Ovary (tissue), 9 donors: ENCODE data around the gene ABCA2. TPM values are rescaled to one million over a fixed set of nuclear protein-coding genes. Genes with fewer than 3 reads are reported as not detected.

Experiments used
- DNase-seq, 5 donors: peaks; one replicate each; pipeline ENCODE4 v3.0.0-alpha.2; 2019 to 2020
- H3K27ac ChIP-seq, 2 donors: fragments of 200-600 bp; one replicate each; pipeline versions ENCODE4 v1.5.1 to v1.8.0; 2019 to 2022
- H3K27me3 ChIP-seq: fragments of 200-600 bp; one replicate; pipeline ENCODE4 v1.8.0; 2022
- H3K36me3 ChIP-seq: fragments of 200-600 bp; sonication (generic); one replicate; pipeline ENCODE4 v1.5.1; 2019
- H3K4me1 ChIP-seq: one replicate; pipeline ENCODE4 v1.8.1; 2013; ENCODE audit warnings: mild to moderate bottlenecking, moderate library complexity; ENCODE audit not compliant: insufficient read depth
- H3K4me3 ChIP-seq: fragments of 200-600 bp; sonication (generic); one replicate; pipeline ENCODE4 v1.5.1; 2017
- H3K9me3 ChIP-seq, 2 donors: fragments of 200-600 bp in 1 of 2; sonication (generic) in 1 of 2; one replicate each; pipeline versions ENCODE4 v1.5.1 to v1.8.1; 2013 to 2019; ENCODE audit warnings: mild to moderate bottlenecking in 1 of 2, moderate library complexity in 1 of 2
- EP300 ChIP-seq: sonication (generic); formaldehyde crosslinking; IDR thresholded peaks from one replicate; pipeline ENCODE4 v1.6.1; 2017; ENCODE audit warnings: antibody characterized with exemption
- POLR2A ChIP-seq: fragments of 450-650 bp; IDR thresholded peaks from one replicate; pipeline ENCODE4 v1.6.1; 2017; ENCODE audit warnings: antibody characterized with exemption, mild to moderate bottlenecking, moderate library complexity
- WGBS, 3 donors: extraction: QIAGEN DNeasy Blood & Tissue Kit in 1 of 3; methylation state at CpG; one replicate each; pipeline versions ENCODE4 v1.1.5 to v1.1.7; 2013 to 2017; 5-methylcytosine and 5-hydroxymethylcytosine counted together
- intact Hi-C, 4 donors: fragments of 100-400 bp; cut with DNase I; formaldehyde crosslinking; loops; one replicate each; pipeline versions ENCODE4 v1.11.0 to v1.15.1; 2022 to 2023
- polyA plus RNA-seq, 2 donors: library from polyadenylated mRNA; stranded (reverse); fragments of 200-250 nt in 1 of 2; fragments of 350-450 nt in 1 of 2; fragmentation: Illumina TruSeq in 1 of 2; extraction: RNeasy Lipid Tissue Mini Kit (QIAGEN cat#74804) in 1 of 2; gene quantifications; one replicate each; pipeline ENCODE4 v1.2.3, GENCODE V29; 2013 to 2014
- total RNA-seq, 7 donors: library from RNA; depleted of rRNA in 2 of 7; stranded (reverse); fragments of >200 nt in 2 of 7; fragmentation: NEBNext Ultra II Directional in 3 of 7; extraction: Animal tissue kit (Norgen Biotek cat#: 25700) in 3 of 7; gene quantifications; one replicate each; pipeline versions ENCODE4 v1.1.0 to v1.2.4, GENCODE V29; 2016 to 2023
- TF ChIP-seq, protein P1 (sequence below), 3 donors: fragments of 450-650 bp in 2 of 3; fragments of 200-600 bp in 1 of 3; IDR thresholded peaks; one replicate each; pipeline versions ENCODE4 v1.5.1 to v1.8.0; 2016 to 2022; ENCODE audit warnings: antibody characterized with exemption in 3 of 3, mild to moderate bottlenecking in 1 of 3
- donor health status: DM: no; HTN: no; CAD: no; lungs with moderate emphysema.
- donor health status: DM: no; HTN: no; CAD: no.
- donor health status: Bipolar disorder and iron deficiency.
- donor health status: DM: yes; HTN: yes; CAD: no.
- donor health status: DM: no; HTN: no; CAD: no.
- donor health status: DM: yes; HTN: yes; CAD: no.

Gene ABCA2
- total and polyA plus RNA-seq, 9 donors, result 2.0 to 26.9 (median 12.3) TPM

DNA sequence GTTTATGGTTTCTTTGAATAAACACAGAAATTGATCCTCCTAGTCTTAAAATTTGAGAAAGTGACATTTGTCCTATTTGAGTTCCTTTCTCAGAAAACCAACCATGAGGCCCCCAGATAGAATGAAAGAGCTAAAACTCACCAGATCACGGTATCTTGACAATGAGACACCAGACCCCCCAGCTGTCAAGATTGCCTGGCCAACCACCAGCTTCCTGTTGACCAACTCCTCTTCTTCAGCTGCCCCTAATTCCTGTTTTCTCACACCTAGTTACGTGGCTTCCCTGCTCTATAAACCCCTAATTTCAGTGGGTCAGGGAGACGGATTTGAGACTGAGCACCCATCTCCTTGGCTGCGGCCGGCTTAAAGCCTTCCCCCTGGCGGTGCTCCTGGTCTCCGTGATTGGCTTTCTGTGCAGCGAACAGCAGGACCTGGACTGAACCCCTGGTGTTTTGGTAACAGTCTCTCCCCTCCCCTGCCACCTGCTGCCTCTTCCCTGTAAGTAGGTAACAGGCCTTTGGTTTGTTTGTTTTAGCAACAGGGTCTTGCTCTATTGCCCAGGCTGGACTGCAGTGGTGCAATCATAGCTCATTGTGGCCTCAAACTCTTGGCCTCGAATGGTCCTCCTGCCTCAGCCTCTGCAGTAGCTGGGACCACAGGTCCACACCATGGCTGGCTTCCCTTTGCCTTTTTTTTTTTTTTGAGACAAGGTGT, 30.6 kb upstream of the ABCA2 start:
- Histone ChIP-seq H3K9me3 (no peaks in the 10 kb centered on the region), H3K36me3 (no peaks in the 10 kb centered on the region), H3K27me3 (no peaks in the 10 kb centered on the region), H3K27ac (no peak overlapping the region), H3K4me1 (peaks cover 19% of the 10 kb centered on the region), H3K4me3 (no peak overlapping the region)
- TF ChIP-seq, protein P1, sequence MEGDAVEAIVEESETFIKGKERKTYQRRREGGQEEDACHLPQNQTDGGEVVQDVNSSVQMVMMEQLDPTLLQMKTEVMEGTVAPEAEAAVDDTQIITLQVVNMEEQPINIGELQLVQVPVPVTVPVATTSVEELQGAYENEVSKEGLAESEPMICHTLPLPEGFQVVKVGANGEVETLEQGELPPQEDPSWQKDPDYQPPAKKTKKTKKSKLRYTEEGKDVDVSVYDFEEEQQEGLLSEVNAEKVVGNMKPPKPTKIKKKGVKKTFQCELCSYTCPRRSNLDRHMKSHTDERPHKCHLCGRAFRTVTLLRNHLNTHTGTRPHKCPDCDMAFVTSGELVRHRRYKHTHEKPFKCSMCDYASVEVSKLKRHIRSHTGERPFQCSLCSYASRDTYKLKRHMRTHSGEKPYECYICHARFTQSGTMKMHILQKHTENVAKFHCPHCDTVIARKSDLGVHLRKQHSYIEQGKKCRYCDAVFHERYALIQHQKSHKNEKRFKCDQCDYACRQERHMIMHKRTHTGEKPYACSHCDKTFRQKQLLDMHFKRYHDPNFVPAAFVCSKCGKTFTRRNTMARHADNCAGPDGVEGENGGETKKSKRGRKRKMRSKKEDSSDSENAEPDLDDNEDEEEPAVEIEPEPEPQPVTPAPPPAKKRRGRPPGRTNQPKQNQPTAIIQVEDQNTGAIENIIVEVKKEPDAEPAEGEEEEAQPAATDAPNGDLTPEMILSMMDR (IDR thresholded peaks at IDR 0.05), result no peak
- TF ChIP-seq POLR2A, result no peak
- no peak for TF ChIP-seq EP300
- 88 to 92% (median 91%) methylated on average over 9 of the region's 9 CpGs for WGBS, 3 donors
- no peak for DNase-seq
- intact Hi-C loops, result no loop called here

GRCh38 chr9:137057545-137057944, 29.5 kb upstream of the ABCA2 start:
- WGBS, 3 donors, result 69 to 80% (median 78%) methylated on average over 16 of the region's 16 CpGs

GRCh38 chr9:137056739-137057415, 28.8 kb upstream of the ABCA2 start:
- Histone ChIP-seq H3K36me3 (no peaks in the 10 kb centered on the region), H3K27me3 (no peaks in the 10 kb centered on the region), H3K27ac (no peak overlapping the region), H3K9me3 (no peaks in the 10 kb centered on the region), H3K4me3 (no peak overlapping the region), H3K4me1 (peaks cover 22% of the 10 kb centered on the region)
- TF ChIP-seq POLR2A (no peak), EP300 (no peak)
- TF ChIP-seq, protein P1 (IDR thresholded peaks at IDR 0.05), result no peak
- WGBS, 3 donors, result 65 to 73% (median 66%) methylated on average over 17 of the region's 17 CpGs
- DNase-seq, result no peak
- intact Hi-C loops, result no loop called here

More at GRCh38 chr9:137057545-137057944, 29.5 kb upstream of the ABCA2 start:
- TF ChIP-seq POLR2A, result no peak
- H3K36me3 ChIP-seq, result no peaks in the 10 kb centered on the region
- no peaks in the 10 kb centered on the region for H3K9me3 ChIP-seq
- H3K27me3 ChIP-seq, result no peaks in the 10 kb centered on the region
- H3K4me1 ChIP-seq, result peaks cover 22% of the 10 kb centered on the region
- no peak for DNase-seq
- no peak overlapping the region for H3K27ac ChIP-seq
- H3K4me3 ChIP-seq, result no peak overlapping the region
- intact Hi-C loops, result no loop called here

GRCh38 chr9:137055385-137056364, 27.6 kb upstream of the ABCA2 start:
- peaks cover 22% of the 10 kb centered on the region for H3K4me1 ChIP-seq
- WGBS, 3 donors, result 2 to 5% (median 4%) methylated on average over 25 to 28 of the region's 28 CpGs
- intact Hi-C loops, result no loop called here
- H3K36me3 ChIP-seq, result no peaks in the 10 kb centered on the region
- no peak overlapping the region for H3K4me3 ChIP-seq
- no peaks in the 10 kb centered on the region for H3K27me3 ChIP-seq
- peak overlapping the region; percentile 62 to 69 for H3K27ac ChIP-seq
- no peaks in the 10 kb centered on the region for H3K9me3 ChIP-seq
- DNase-seq, result peak; percentile 96 to 99 (median 99)
- TF ChIP-seq POLR2A (no peak), EP300 (no peak)
- TF ChIP-seq, protein P1 (IDR thresholded peaks at IDR 0.05), result no peak
